ENCODE measurements around the gene MAT2B. TPM values are rescaled to one million over a fixed set of nuclear protein-coding genes. Genes with fewer than 3 reads are reported as not detected.

Gene MAT2B
- total and polyA plus RNA-seq, 9 of the 15 experiments (the other 6 are each of a cell fraction or from before 2014, with no cell fraction given) = 32.0 to 57.7 (median 43.6) TPM

- TF ChIP-seq RCOR1 (IDR thresholded peaks at IDR 0.05; ENCODE audit: borderline replicate concordance in 1 of 2, low read depth in 2 of 2, low read length in 2 of 2) = 0 out of 4 replicates have a peak, but pooled peaks of 1 of the 2 experiments have one; percentile 21
- TF ChIP-seq ELF1 (tag; IDR thresholded peaks at IDR 0.05) = peak; percentile 56; the same call in 1 of the 2 replicates
- TF ChIP-seq KLF6 (CRISPR knock-in tag; IDR thresholded peaks at IDR 0.05; ENCODE audit: borderline replicate concordance) = no peak
- TF ChIP-seq ZNF263 (CRISPR knock-in tag; IDR thresholded peaks at IDR 0.05; ENCODE audit: borderline replicate concordance) = no peak
- no peak for TF ChIP-seq ATF6 (CRISPR knock-in tag; IDR thresholded peaks at IDR 0.05)
- no peak for TF ChIP-seq IRF9 (tag; IDR thresholded peaks at IDR 0.05)
- peak; percentile 66 for TF ChIP-seq EP400 (IDR thresholded peaks at IDR 0.05)
- TF ChIP-seq ZNF133 (CRISPR knock-in tag; IDR thresholded peaks at IDR 0.05) = no peak
- TF ChIP-seq ARID1B (IDR thresholded peaks at IDR 0.05) = no peak; the same call in 1 of the 2 replicates
- peak; percentile 68 for TF ChIP-seq CXXC5 (CRISPR knock-in tag; IDR thresholded peaks at IDR 0.05)
- TF ChIP-seq ZNF436 (CRISPR knock-in tag; IDR thresholded peaks at IDR 0.05) = no peak
- TF ChIP-seq KLF1 (tag; IDR thresholded peaks at IDR 0.05) = no peak
- TF ChIP-seq NRF1 (conservative IDR thresholded peaks at IDR 0.05 in 1 of 2, IDR thresholded peaks at IDR 0.05 in 1 of 2) = peak; percentile 27 to 48; a peak in 3 of 4 replicates
- TF ChIP-seq ZFPM2 (CRISPR knock-in tag; IDR thresholded peaks at IDR 0.05) = no peak
- no peak for TF ChIP-seq HMGXB4 (CRISPR knock-in tag; IDR thresholded peaks at IDR 0.05)
- TF ChIP-seq CHCHD3 (CRISPR knock-in tag; IDR thresholded peaks at IDR 0.05) = no peak
- TF ChIP-seq GABPB1 (CRISPR knock-in tag; IDR thresholded peaks at IDR 0.05) = peak; percentile 23; the same call in 1 of the 2 replicates
- no peak for TF ChIP-seq ZBED1 (IDR thresholded peaks at IDR 0.05)
- peak; percentile 32 to 63 for TF ChIP-seq RAD21 (CRISPR knock-in tag; conservative IDR thresholded peaks at IDR 0.05 in 1 of 2, IDR thresholded peaks at IDR 0.05 in 1 of 2)
- TF ChIP-seq MTF1 (CRISPR knock-in tag; IDR thresholded peaks at IDR 0.05; ENCODE audit: borderline replicate concordance) = no peak
- TF ChIP-seq MTA3 (IDR thresholded peaks at IDR 0.05; ENCODE audit: borderline replicate concordance) = peak; percentile 52; the same call in 1 of the 2 replicates
- TF ChIP-seq SUPT5H (IDR thresholded peaks at IDR 0.05) = peak; percentile 54
- TF ChIP-seq PHTF2 (CRISPR knock-in tag; IDR thresholded peaks at IDR 0.05) = no peak
- TF ChIP-seq RBM25 (IDR thresholded peaks at IDR 0.05; ENCODE audit: low read depth, low read length, severe bottlenecking) = peak; percentile 63
- peak; percentile 58; the same call in 1 of the 2 replicates for TF ChIP-seq SOX6 (IDR thresholded peaks at IDR 0.05)
Measured at GRCh38 chr5:163503106-163504078, 2.0 kb upstream of the MAT2B start (continued).

Data from K562 (cell line).